ENCODE measurements around the gene ASIC5.
"Not testable (repeated sequence)": the region's sequence is repeated elsewhere in the genome, so short reads cannot be mapped to it uniquely, and the experiment has no call there.

The ASIC5 gene, protein sequence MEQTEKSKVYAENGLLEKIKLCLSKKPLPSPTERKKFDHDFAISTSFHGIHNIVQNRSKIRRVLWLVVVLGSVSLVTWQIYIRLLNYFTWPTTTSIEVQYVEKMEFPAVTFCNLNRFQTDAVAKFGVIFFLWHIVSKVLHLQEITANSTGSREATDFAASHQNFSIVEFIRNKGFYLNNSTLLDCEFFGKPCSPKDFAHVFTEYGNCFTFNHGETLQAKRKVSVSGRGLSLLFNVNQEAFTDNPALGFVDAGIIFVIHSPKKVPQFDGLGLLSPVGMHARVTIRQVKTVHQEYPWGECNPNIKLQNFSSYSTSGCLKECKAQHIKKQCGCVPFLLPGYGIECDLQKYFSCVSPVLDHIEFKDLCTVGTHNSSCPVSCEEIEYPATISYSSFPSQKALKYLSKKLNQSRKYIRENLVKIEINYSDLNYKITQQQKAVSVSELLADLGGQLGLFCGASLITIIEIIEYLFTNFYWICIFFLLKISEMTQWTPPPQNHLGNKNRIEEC

DNA sequence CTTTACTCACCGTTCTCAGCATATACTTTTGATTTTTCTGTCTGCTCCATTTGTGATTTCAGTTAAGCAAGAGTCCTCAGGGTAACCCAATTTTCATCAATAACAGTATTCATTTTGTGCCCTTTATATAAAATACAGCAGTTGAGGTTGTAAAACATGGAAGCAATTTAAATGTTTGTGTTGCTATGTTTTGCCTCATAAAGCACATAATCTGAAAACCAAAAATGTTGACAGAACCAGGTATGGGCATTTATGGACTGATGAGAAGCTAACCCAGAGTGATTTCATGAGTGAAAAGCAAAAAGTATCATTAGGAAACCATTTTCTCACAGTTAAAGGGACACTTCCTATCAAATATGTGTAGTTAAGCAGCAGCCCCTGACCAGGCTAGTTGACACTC is at the start of gene ASIC5:
TSS of gene ASIC5 (minus strand) at position 101 of the 400 bp plus-strand sequence. CDS start at position 50, 51 bp downstream.
- DNase-seq: no peak

DNA sequence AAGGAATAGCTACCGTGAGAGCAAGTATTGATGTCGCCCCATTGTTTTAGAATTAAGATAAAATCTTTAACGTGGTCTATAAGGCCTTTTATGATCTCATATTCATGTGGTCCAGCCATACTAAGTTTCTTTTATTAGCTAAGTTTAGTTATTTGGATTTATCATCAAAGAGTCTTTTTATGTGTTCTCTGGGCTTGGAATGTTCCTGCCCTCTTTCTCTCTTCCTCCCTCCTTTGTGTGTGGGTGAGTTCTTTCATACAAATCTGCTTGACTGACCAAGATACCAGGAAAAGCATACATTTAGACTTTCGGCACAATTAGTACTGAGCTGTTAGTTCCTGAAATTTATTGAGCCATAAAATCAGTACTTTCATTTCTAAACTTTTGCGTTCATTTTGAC is 48.7 kb upstream of the ASIC5 start:
- DNase-seq: peak; percentile 3

DNA sequence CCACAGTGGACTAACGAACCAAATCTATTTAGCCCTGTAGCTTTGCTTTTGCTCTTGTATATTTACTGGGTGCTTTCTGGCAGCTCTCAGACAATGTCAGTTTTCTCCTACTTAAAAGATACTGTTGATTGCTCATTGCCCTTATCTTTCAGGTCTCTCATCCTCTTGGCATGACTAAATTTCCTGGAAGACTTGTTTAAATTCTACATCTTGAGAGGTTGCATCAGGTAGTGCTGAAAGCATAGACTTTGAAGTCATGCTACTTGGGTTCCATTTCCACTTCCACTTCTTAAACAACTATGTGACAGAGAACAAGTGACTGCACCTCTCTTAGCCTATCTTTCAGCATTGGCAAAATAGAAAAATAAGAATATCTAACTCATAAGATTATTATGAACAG is 45.8 kb upstream of the ASIC5 start:
- no peak for DNase-seq

DNA sequence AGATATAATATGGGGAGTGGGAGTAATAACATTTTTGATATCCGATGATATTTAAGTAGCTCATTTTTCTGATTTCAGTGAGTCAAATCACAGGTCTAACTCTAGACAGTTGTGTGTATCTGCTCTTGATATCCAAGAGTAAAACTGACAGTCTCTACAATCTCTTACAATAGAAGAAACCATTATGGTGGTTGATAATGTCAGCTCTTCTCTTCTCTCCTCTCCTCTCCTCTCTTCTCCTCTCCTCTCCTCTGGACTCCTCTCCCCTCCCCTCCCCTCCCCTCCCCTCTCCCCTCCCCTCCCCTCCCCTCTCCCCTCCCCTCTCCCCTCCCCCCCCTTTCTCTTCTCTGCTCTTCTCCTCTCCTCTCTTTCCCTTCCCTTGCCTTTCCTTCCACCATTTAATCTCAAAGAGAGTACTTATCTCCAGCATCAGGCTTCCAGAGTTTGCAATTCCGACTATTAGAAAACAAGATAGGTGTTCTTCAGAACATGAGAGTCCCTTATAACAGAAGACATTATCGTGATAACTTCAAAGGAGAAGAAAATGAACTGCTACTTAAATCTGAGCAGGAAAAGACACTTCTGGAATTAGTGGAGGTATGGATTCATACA is 43.6 kb upstream of the ASIC5 start:
- no peak for DNase-seq

DNA sequence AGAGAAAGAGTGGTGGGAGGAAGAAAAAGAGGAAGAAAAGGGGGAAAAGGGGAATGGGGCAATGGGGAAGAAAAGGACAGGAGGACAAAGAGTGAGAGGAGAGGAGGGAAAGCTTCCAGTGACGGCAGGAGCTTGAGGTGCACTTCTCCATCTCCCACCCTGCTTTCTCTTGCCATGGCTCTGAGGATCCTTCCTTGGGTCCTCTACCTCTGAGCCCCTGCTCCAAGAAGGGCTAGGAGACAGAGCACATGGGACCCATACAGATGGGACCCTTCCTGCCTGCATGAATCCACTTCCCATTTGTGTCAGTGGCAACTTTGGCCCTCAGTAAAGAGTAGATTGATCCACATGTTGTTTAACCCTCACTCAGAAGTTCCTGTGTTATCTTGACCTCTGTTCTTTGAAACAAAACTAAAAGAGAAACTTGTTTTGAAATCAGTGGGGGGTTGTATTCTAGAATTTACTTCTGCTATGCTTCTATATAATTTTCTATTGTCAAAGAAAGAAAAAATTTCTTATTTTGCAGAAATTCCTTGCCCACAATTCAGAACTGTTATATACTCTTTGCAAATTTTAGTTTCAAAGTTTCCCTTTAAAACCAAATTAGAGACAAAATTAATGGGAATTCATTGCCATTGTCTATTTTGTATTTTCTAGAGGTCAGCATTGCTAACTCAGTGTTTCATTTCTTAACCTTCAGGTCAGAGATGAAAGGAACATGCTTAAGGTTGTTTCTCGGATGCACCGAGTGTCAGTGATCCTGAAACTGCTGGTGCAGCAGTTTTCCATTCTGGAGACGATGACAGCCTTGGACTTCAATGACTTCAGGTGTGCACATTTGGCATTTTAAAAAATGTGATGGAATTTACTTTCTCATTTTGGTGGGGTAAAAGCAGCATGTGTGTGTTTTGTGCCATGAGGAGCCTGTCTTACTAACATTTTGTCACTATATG is 42.4 kb upstream of the ASIC5 start:
- no peak for DNase-seq

DNA sequence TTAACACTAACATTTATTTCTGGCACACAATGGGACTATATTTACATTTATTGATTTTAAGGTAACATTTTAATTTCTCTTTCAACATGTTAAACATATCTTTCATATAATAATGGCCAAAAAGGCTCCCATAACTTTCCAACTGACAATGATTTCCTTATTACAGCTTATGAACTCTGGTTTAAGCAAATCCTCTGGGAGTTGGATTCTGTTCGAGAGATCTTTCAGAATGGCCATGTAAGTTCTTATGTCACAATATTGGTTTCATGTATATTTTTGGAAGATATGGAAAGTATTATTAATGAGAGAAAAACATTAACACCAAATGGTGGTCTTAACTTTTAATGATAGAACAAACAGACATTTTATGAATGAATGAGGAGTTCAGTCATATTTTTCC is 41.5 kb upstream of the ASIC5 start:
- no peak for DNase-seq

DNA sequence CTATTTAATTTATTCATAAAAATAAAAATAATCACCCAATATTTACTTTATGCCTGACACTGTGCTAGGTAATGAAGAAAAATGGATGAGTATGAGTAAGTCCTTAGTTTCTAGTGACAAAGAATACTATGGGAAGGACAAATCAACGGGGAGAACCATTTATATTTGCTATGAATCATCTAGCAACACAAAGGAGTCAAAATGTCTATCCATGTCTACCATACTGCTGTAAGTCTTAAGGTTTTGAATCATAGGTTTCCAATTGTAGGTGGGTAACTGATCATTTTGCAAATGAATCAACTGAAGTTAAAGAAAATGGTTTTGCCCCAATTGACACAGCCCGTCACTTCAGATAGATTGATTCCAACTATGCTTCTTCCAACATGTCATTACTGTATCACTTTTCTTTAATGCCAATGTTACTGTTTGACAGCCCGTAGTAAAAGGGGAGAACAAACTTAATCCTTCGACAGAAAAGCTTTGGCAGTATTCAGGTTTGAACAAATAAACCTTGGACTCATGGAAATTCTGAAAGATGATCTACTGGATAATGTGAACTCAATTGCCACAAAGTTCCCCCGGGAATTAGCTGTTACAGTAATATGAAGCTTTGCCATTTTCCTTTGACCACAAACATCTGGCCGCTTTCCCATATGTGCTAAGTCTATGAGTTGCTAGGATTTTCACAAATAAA is 40.6 kb upstream of the ASIC5 start:
- DNase-seq: peak; percentile 23

DNA sequence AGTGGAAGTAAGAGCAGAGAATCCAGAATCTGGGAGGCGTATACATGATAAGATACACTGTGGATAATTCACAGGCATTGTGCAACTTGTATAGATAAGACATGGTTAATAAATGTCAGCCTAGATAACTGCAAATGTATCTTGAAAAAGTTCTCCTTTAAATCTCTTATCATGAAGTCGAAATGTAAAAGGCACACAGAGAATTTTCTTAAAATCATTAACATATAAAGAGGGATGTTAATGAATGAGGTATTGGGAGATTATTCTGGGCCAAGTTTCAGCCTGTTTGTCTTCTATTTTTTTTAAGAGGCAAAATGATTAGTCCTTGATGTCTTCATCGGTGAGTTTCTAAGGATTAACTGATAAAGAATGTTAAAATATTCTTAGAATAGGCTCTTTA is 38.3 kb upstream of the ASIC5 start:
- DNase-seq: no peak

DNA sequence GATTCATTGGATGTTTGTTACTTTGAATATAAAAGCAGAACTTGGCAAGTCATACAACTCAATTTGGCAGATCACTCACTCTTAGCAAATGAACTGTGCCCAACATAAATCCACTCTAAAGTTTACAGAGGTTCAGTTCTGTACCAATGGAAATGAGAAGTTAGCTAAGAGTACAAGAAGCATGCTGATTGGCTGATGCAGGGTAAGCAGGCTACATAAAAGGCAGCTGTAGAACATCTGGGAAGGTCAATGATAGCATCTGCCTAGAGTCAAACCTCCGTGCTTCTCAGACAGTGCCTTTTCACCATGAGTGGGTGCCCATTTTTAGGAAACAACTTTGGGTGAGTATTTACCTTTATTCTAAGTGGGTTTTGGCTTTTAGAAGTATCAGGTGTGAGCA is 37.4 kb upstream of the ASIC5 start, which contains the start of gene TDO2:
TSS of gene TDO2 (plus strand) at position 244 of the 400 bp plus-strand sequence. CDS start at position 307, 63 bp downstream.
- no peak for DNase-seq

DNA sequence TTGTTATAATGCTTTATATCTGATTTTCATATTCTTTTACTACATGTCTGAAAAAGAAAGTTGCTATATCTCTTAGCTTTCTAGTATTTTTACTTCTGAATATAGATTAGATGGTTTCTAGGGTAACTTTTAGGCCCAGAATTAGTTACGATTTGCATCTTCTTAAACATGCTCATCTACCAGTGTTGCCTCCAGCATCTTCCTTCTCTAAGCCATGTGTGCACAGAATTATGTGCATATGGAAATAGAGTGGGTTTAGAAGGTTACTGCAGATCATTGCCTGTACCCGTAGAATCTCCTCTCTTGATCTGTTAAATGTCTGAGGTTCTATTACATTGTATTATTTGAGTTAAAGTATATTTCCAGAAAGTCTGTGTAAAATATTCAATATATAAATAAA is 34.9 kb upstream of the ASIC5 start:
- no peak for DNase-seq

DNA sequence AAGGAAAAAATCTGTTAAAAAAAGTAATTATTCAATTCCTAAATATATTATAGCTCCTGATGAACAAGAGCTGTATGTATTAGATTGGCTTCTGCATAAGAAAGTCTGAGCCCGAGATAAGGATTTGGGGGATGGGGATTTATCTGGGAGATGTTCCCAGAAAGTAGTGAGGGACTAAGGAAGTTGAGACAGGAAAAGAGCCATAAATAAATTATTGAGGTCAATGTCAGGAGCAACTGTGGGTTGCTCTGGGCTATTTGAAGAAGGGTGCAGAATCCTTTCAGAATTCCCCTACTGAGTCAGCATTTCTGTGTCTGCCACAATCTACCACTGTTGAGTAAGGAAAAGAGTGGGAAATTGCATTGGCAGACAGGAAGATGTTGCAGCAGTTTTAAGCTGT is 34.3 kb upstream of the ASIC5 start:
- DNase-seq: peak; percentile 19

DNA sequence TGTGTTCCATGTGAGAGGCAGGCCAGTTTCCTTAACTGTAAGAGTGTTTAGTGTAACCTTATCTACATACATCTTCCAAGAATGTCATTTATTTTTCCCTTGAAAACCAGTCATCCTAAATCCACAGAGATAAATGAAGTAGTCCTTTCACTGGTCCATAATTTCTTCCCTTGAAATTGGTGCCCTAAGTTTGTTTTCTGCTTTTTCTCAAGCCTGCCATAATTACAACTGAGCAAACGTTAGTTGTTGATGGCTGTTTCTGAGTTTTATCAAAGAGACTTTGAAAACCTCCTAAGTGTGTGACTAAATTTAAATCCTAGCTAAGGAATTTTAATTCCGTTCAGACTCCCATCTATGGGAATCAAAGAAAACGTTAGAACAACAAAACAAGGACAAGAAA is 33.8 kb upstream of the ASIC5 start:
- no peak for DNase-seq

DNA sequence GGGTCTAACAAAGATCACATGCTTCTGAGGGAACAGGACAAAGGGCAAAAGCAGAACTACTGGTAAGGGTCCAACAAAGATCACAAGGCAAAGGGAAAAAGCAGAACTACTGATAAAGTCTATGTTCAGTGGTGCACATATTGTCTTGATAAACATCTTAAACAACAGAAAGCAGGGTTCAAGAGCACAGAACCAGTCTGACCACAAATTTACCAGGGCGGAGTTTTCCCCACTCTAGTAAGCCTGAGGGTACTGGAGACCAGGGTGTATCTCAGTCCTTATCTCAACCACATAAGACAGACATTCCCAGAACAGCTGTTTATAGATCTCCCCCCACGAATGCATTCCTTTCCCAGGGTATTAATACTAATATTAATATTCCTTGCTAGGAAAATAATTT is 32.3 kb upstream of the ASIC5 start:
- not testable (repeated sequence) for DNase-seq

DNA sequence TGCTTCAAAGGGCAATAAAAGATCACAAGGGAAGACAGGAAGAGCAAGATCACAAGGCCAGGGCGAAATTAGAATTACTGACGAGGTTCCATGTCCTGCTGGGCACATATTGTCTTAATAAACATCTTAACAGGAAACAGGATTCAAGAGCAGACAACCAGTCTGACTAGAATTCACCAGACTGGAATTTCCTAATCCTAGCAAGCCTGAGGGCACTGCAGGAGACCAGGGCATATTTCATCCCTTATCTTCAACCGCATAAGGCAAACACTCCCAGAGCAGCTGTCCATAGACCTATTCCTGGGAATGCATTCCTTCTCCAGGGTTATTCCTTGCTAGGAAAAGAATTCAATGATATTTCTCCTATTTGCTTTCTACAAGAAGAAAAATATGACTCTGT is 25.0 kb upstream of the ASIC5 start:
- no peak for DNase-seq

DNA sequence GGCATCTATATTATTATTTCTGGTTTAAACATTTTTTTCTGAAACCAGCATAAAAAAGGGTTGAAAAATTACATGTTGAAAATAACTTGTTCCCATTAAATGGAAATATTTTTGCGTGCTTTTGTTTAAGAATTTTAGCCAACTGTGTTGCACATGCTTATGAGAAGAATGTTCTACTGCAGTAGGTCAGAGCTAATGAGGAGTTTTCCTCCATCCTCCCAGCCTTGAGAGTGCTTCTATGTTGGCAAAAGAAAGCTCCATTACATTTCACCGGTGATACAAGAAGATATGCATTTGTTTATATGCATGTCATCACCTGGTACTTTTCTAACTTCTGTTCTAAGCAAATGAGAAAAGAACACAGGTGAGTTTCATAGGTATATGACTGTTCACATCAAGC is 23.9 kb upstream of the ASIC5 start:
- DNase-seq: no peak

DNA sequence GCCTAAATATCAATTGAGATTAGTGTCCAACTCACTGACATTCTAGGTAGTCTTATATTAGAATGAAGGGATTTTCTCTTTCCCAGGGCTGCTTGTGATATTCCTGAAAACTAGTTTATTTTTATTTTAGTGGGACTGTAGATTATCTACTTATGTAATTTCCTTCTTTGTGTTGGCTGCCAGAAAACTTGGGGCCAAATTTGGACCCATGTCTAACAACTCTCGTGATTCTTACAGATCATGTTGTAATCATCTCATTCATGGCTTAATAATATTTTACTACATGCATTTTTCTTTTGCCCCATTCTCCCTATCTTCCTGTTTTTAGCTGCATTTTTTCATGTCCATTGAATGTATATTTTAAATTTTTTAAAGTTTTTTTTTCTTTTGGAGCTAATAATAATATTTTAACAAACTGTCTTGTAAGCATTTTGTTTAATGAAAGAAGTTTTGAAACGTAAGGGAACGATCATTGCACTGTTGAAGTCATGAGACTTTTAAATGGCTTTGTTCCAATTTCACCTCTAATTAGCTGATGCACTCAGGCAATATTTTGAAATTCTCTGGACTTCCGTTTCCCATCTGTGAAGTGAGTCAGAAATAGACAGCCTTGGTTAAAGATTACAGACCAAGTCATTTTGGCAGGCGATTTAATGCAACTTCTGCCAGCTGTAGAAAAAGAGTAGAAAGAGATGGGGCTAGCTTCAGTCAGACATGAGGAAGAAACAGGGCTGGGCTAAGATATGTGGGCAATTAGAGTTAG is 23.1 kb upstream of the ASIC5 start:
- DNase-seq: peak; percentile 88

DNA sequence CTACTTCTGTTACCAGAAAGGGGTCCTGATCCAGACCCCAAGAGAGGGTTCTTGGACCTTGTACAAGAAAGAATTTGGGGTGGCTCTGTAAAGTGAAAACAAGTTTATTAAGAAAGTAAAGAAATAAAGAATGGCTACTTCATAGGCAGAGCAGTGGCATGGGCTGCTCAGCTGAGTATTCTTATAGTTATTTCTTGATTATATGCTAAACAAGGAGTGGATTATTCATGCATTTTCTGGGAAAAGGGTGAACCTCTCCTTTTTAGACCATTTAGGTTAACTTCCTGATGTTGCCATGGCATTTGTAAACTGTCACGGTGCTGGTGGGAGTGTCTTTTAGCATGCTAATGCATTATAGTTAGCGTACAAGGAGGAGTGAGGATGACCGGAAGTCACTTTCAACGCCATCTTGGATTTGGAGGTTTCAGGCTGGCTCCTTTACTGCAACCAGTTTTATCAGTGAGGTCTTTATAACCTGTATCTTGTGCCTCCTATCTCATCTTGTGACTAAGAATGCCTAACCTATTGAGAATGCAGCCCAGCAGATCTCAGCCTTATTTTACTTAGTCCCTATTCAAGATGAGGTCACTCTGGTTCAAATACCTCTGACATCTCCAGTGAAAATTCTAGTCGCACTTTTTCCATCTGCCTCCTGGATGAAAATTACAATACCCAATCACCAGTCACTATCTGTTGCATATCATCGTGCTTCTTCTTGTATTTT is 21.9 kb upstream of the ASIC5 start:
- DNase-seq: no peak

DNA sequence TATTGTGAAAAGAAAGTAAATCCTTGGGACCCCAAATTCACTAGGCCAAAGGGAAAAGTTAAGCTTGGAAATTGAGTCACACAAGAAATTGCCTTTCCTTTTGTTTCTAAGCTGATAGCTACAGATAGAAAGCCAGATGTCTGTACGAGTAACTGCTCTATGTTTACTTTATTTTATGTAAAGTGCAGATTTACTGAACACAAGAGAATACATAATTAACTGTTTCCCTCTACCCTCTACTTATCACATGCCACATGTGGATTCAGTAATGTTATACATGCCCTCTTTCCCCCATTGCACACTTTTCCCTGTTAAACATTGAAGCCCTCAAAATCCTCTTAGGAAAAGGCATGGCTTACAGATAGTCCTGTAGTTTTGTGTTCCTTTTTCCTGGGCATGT is 21.0 kb upstream of the ASIC5 start:
- no peak for DNase-seq

DNA sequence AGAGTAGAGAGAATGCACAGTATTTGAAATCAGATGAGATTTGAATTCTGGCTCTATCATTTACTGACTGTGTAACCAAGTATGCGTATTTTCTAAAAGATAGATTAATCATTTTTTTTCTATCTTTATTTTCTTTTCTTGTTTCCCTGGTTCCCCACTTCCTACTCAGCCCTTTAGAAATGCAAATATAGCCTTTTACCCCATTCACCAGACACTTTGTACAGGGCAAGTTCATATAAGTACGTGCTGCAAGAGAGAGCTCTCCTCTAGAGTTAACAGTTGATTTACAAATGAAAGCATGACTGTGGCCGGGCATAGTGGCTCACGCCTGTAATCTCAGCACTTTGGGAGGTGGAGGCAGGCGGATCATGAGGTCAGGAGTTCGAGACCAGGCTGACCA is 19.6 kb upstream of the ASIC5 start:
- no peak for DNase-seq

DNA sequence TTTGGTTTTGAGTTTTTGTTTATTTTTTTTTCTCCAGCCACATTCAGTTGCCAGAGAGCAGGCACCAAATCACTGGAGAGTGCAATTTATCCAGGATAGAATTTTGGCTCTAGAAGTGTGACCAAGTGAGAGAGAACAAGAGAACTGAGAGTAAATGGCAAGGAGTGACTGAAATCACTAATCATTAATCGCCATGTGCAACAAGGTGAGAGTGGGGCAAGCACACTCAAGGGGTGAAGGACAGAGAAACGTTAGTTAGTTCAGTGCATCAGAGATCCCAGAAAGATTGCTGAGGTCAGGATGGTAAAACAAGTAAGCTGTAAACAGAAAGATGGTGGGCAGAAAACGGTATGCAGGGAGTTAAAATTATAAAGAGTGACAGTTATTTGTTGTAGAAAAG is 17.8 kb upstream of the ASIC5 start:
- no peak for DNase-seq

DNA sequence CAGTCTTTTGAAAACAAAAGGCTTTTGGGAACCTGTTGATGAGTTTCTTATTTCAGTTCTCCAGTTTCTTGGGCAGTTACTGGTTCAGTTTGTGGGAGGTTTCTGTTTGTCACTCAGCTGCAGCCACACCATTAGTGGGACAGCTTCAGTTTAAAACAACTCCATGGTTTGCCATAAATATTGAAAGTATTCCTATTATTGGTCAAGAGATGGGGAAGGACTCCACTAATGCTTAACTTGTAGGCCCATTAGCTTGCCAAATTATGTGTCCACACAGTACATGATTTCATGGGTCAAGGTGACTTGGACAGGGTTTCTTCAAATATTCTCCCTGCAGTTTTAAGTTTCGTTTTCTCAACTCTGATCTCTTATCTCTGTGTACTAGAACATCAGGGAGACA is 15.5 kb upstream of the ASIC5 start:
- no peak for DNase-seq

Measured in kidney glomerular epithelial cell (primary cell).